ENCODE measurements around the gene ICAM5.
"Not testable (repeated sequence)": the region's sequence is repeated elsewhere in the genome, so short reads cannot be mapped to it uniquely, and the experiment has no call there.

The ICAM5 gene

DNA sequence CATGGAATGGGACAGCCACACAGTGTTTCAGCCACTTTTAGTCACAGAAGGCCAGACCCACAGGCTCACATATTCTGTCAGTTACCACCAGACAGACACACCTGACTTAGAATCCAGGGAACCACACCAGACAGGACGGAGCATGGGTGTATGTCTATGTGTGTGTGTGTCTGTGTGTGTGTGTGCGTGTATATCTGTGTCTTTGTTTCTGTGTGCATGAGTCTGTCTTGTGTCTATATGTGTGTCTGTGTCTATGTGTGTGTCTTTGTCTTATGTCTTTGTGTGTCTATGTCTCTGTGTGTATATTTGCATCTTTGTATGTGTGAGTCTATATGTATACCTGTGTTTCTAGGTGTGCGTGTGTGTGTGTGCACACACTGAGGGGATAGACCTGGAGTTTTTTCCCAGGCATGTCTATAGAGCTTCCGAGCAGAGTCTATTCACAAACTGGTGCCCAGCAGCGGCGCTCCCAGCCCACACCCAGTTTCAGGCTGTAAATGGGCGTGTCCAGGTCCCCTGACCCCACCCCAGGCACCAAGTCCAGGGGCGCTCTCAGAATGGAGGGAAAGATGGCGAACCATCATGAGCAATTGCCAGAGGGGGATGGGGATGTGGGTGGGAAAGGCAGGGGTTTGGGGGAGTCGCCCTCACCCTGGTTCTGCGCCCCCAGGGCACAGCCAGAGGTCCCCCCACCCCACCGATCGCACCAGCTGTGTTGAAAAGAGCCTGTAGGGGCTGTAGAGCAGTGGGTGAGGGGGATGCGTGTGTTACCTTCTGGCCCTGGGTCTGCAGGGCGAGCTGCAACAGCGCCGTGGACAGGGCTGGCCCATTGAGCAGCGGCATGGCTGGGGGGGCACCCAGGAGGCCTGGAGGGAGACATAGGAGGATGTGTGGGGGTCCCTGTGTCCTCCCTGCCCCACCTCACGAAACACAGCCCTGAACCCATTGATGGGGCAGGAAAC lies 32.4 kb downstream of the ICAM5 start:
- DNase-seq, result no peak

- DNase-seq, result no peak
These were observed 36.0 kb downstream of the ICAM5 start for GRCh38 chr19:10325732-10326131.

DNA sequence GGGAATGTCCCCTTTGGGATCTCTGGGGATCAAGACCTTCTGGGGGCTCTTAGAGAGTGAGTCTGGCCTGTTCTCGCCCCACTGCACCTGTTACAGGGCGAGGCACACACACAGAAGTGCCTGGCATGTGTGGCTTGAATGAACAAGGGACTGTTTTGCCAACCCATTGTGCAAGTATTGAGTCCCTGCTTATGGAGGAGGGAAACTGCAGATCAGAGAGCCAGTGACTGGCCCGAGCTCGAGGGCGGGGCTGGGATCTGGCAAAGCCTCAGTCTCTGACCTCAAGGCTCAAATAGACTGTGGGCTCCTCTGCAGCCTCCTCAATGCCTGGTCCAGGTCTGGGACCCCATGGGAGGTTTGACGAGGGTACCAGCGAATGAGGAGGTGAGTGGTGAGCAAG lies 38.0 kb downstream of the ICAM5 start:
- no peak for DNase-seq

GRCh38 chr19:10328558-10329429 lies 39.0 kb downstream of the ICAM5 start:
- DNase-seq, result no peak

DNA sequence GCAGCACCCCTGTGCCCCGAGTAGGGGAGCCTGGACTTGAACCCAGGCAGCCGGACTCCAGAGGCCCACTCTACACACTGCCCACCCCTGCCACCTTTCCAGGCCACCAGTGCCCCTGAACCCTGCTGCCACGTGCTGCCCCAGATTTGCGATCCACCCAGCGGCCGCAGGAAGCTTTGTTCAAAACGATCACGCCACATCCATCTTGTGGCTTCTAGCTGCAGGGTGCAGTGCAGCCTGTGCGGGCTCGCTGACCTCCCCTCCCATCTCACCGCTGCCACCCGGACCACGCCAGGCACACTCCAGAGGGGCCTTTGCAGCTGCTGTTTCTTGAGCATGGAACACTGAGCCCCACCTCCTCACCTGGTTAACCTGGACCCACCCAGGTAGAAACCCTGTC lies 39.8 kb downstream of the ICAM5 start:
- no peak for DNase-seq

GRCh38 chr19:10332158-10332964 lies 42.6 kb downstream of the ICAM5 start:
- no peak for DNase-seq

DNA sequence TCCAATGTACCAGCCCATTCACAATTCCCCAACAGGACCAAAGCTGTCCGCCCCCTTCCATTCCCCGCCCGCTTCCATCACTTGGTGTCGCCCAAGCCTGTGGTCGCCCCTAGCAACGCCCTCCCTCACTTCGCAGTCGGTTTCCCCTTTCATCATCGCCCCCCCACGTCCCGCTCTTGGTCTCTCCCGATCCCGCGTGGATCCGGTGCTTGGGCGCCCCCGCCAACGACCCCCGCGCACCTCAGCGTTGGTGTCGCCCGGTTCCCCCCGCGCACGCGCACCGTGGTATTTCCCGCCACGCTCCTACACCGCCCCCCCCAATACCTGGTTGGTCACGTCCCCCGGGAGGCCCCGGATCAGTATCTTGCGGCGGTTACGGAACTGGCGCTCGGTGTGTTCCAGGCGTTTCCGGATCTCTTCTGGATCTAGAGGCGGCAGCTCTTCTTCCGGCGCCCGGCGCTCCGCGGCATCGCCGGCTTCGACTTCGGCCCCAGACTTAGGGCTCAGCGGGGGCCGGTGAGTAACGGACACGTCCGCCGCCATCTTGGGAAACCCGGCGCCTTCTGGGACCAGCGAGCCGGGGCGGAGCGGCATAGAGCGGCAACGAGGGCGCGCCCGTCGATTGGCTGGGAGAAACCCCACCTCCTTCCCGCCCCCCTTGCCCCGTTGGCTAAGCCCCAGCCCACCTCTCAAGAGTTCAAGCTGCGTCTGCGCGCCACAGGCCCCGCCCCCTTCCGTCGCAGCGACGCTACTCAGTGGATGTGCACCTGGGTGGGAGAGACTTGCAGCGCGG lies 43.4 kb downstream of the ICAM5 start, which contains the start of gene RAVER1:
TSS of gene RAVER1 (minus strand) at position 565 of the 793 bp plus-strand sequence. CDS start at position 543, 22 bp downstream.
- peak; percentile 96 to 99 for DNase-seq

DNA sequence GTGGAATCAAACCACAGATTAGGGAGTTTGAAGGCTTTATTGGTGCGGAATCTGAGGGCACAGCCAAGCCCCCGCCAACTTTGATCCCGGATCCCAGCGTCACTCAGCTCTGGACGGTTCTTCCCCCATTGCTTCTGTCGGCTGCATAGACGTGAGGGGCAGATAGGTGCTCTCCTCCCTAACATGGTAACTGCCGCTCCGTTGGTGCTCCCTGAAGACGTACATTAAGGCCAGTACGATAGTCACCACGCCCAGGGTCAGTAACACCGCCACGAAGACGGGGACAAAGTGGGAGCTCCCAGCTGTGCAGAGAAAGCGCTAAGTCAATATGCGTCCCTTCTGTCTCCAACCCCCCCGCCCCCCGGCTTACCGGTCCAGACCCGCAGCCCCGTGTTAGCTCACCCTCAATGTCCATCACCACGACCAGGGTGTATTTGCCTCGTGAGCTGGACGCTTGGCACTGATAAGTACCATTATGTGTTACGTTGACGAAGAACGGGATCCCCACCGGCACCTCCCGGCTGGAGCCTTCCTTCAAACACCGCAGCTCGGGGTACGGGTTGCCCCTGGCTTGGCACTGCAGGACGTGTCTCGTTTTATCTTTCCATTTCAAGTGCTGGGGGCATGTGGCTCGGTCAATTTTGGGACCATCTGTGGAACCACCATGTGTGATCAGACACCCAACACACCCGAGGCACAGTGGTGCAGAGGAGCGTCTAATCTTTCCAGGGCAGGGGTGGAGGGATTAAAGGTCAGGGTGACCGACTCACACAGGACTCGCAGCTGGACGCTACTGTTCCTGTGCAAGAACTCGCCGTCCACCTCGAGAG lies 44.2 kb downstream of the ICAM5 start:
- no peak for DNase-seq

- peak; percentile 29 to 70 for DNase-seq
These were observed 45.0 kb downstream of the ICAM5 start for GRCh38 chr19:10334588-10335351.

DNA sequence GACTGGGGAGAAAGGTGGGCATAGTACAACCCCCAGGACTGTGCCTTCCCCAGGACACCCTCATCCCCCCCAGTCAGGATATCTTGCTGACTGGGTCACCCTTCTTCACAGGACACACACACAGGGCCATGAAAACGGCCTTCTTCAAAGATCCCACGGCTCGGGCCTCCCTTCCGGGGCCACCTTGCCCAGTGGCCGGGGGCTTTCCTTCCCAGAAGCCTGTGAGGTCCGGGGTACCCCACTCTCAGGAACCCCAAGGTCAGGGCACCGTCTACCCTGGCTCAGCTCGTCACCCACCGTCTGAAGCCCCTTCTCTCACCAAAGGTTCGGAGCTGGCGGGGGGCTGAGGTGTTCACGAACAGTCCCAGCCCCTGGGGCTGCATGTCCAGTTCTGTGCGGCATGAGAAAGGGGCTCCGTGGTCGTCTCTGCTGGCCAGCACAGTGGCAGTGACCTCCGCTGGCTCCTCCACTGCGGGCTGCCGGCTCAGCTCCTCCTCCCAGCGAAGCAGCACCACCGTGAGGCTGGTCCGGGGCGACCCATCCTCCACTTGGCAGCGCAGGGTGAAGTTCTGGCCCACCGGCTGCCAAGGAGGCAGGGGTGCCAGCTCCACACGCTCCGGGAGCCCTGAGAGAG lies 45.7 kb downstream of the ICAM5 start:
- no peak for DNase-seq

DNA sequence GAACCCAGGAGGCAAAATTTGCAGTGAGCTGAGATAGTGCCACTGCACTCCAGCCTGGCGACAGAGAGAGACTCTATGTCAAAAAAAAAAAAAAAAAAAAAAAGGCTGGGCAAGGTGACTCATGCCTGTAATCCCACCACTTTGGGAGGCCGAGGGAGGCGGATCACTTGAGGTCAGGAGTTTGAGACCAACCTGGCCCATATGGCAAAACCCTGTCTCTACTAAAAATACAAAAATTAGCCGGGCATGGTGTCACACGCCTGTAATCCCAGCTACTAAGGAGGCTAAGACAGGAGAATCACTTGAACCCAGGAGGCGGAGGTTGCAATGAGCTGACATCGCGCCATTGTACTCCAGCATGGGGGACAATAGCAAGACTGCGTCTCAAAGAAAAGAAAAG lies 47.0 kb downstream of the ICAM5 start:
- DNase-seq, result not testable (repeated sequence)

DNA sequence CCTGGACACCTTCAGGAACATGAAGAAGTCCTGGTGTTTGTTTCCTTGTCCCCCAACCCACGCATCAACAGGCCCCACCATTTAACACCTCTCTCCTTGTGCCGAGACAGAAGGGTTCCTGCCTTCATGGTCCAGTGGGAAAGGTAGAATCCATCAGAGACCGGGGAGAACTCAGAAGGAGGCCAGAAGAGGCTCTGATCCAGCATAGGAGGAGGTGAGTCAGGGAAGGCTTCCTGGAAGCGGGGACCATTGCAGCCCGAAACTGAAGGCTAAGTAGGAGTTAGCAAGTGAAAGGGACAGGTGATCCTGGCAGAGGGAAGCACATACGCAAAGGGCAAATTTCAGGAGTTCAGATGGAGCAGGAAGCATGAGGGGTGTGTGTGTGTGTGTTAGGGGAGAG lies 49.2 kb downstream of the ICAM5 start:
- no peak for DNase-seq

- DNase-seq, result no peak
These were observed 49.7 kb downstream of the ICAM5 start, which contains the start of gene ICAM3 for GRCh38 chr19:10339380-10339960. Gene ICAM3 (minus strand): TSS chr19:10339624. CDS start chr19:10339614, 10 bp downstream.

- DNase-seq, result no peak
These were observed 50.2 kb downstream of the ICAM5 start for GRCh38 chr19:10339977-10340376.

GRCh38 chr19:10343495-10343894 lies 53.7 kb downstream of the ICAM5 start:
- no peak for DNase-seq

GRCh38 chr19:10344780-10345179 lies 55.0 kb downstream of the ICAM5 start:
- DNase-seq, result no peak

Data from NCI-H446 (cell line).